IMR-90 (cell line): ENCODE data around the gene AGXT2.

ENCODE experiments used
- BHLHE40 ChIP-seq: fragments of 150-350 bp; IDR thresholded peaks from 2 replicates; pipeline ENCODE4 v1.6.1; 2016; ENCODE audit warnings: mild to moderate bottlenecking, low read depth, low read length
- CEBPB ChIP-seq: IDR thresholded peaks from 2 replicates; pipeline ENCODE4 v1.6.1; 2012; ENCODE audit warnings: low read depth, low read length, improper control_type of control experiment
- FOS ChIP-seq: fragments of 150-350 bp; IDR thresholded peaks from 2 replicates; pipeline ENCODE4 v1.6.1; 2016; ENCODE audit warnings: low read depth, low read length
- MAFK ChIP-seq: IDR thresholded peaks from 2 replicates; pipeline ENCODE4 v1.6.1; 2012; ENCODE audit warnings: low read depth, low read length, improper control_type of control experiment
- MXI1 ChIP-seq: IDR thresholded peaks from 2 replicates; pipeline ENCODE4 v1.6.1; 2012; ENCODE audit warnings: low read depth, mild to moderate bottlenecking, low read length, moderate library complexity, borderline replicate concordance
- NFE2L2 ChIP-seq: fragments of 150-350 bp; IDR thresholded peaks from 2 replicates; pipeline ENCODE4 v1.6.1; 2016; ENCODE audit warnings: low read depth, mild to moderate bottlenecking, low read length
- POLR2A ChIP-seq: IDR thresholded peaks from 2 replicates; pipeline ENCODE4 v1.6.1; 2012; ENCODE audit warnings: mild to moderate bottlenecking, low read depth, low read length
- RAD21 ChIP-seq: IDR thresholded peaks from 2 replicates; pipeline ENCODE4 v1.6.1; 2012; ENCODE audit warnings: low read length, improper control_type of control experiment
- RCOR1 ChIP-seq: IDR thresholded peaks from 2 replicates; pipeline ENCODE4 v1.6.1; 2012; ENCODE audit warnings: mild to moderate bottlenecking, low read length, improper control_type of control experiment; ENCODE audit not compliant: insufficient replicate concordance
- TF ChIP-seq, protein P1 (sequence below): conservative IDR thresholded peaks from 2 replicates; pipeline ENCODE4 v1.5.1; 2012; ENCODE audit warnings: mild to moderate bottlenecking, low read depth, low read length, improper control_type of control experiment
- TF ChIP-seq, protein P2 (sequence below): fragments of 150-350 bp; IDR thresholded peaks from 2 replicates; pipeline ENCODE4 v1.6.1; 2016; ENCODE audit warnings: low read depth, mild to moderate bottlenecking, low read length, moderate library complexity, borderline replicate concordance
- TF ChIP-seq, protein P3 (sequence below): fragments of 150-350 bp; IDR thresholded peaks from 2 replicates; pipeline ENCODE4 v1.6.1; 2017; ENCODE audit warnings: mild to moderate bottlenecking, antibody characterized with exemption, low read length, low read depth

DNA sequence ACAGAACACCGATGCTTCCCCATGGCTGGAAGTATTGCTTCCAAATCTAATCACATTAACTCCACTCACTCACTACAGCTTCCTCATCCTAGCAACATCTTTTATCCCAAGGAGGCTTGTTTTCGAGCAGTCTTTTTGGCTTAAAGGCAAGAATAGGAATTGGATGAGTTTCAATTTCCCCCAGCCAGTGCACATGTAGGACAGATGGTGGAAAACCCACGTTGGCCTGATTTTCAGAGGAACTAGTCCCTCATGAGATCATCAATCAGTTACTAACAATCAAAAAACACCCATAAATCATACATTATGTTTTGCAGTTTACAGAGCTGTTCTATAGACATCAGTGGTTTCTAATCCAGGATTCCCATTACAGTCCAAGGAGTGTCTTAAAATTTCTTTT is 48.5 kb upstream of the AGXT2 start:
- TF ChIP-seq, protein P1, sequence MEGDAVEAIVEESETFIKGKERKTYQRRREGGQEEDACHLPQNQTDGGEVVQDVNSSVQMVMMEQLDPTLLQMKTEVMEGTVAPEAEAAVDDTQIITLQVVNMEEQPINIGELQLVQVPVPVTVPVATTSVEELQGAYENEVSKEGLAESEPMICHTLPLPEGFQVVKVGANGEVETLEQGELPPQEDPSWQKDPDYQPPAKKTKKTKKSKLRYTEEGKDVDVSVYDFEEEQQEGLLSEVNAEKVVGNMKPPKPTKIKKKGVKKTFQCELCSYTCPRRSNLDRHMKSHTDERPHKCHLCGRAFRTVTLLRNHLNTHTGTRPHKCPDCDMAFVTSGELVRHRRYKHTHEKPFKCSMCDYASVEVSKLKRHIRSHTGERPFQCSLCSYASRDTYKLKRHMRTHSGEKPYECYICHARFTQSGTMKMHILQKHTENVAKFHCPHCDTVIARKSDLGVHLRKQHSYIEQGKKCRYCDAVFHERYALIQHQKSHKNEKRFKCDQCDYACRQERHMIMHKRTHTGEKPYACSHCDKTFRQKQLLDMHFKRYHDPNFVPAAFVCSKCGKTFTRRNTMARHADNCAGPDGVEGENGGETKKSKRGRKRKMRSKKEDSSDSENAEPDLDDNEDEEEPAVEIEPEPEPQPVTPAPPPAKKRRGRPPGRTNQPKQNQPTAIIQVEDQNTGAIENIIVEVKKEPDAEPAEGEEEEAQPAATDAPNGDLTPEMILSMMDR: no peak
- no peak for TF ChIP-seq BHLHE40
- TF ChIP-seq POLR2A: no peak
- no peak for TF ChIP-seq CEBPB
- no peak for TF ChIP-seq NFE2L2
- TF ChIP-seq FOS: no peak
- no peak for TF ChIP-seq MAFK
- no peak for TF ChIP-seq RAD21
- TF ChIP-seq, protein P2, sequence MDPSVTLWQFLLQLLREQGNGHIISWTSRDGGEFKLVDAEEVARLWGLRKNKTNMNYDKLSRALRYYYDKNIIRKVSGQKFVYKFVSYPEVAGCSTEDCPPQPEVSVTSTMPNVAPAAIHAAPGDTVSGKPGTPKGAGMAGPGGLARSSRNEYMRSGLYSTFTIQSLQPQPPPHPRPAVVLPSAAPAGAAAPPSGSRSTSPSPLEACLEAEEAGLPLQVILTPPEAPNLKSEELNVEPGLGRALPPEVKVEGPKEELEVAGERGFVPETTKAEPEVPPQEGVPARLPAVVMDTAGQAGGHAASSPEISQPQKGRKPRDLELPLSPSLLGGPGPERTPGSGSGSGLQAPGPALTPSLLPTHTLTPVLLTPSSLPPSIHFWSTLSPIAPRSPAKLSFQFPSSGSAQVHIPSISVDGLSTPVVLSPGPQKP: no peak
- no peak for TF ChIP-seq MXI1
- TF ChIP-seq RCOR1: no peak
- TF ChIP-seq, protein P3, sequence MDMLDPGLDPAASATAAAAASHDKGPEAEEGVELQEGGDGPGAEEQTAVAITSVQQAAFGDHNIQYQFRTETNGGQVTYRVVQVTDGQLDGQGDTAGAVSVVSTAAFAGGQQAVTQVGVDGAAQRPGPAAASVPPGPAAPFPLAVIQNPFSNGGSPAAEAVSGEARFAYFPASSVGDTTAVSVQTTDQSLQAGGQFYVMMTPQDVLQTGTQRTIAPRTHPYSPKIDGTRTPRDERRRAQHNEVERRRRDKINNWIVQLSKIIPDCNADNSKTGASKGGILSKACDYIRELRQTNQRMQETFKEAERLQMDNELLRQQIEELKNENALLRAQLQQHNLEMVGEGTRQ: no peak
